ENCODE data around the gene CCDC39.
"Not testable (repeated sequence)": the region's sequence is repeated elsewhere in the genome, so short reads cannot be mapped to it uniquely, and the experiment has no call there.

Gene CCDC39

GRCh38 chr3:180619723-180620122 is 59.6 kb downstream of the CCDC39 start:
- DNase-seq: no peak

- not testable (repeated sequence) for DNase-seq
Measured at GRCh38 chr3:180618563-180618962, 60.7 kb downstream of the CCDC39 start.

DNA sequence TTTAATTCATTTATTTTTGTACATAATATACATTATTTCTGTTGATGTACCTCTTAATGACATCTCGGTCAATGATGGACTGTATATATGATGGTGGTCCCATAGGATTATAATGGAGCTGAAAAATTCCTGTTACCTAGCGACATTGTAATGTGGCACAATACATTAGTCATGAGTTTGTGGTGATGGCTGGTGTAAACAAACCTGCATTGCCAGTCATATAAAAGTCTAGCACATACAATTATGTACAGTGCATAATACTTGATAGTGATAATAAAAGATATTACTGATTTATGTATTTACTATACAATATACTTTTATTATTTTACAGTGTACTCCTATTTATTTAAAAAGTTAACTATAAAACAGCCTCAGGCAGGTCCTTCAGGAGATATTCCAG is 62.2 kb downstream of the CCDC39 start:
- no peak for DNase-seq

- DNase-seq: no peak
Measured at GRCh38 chr3:180615954-180616353, 63.3 kb downstream of the CCDC39 start.

DNA sequence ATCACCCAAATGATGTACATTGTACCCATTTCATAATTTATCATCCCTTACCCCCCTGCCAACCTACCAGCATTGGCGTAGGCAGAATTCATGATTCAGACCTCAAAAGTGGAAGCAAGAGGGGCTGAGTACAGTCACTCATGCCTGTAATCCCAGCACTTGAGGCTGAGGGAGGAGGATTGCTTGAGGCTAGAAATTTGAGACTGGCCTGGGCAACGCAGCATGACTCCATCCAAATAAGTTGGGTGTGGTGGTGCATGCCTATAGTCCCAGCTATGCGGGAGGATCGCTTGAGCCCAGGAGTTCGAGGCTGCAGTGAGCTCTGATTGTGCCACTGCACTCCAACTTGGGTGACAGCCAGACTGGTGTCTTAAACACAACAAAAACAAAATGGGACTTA is 66.9 kb downstream of the CCDC39 start:
- DNase-seq: no peak

DNA sequence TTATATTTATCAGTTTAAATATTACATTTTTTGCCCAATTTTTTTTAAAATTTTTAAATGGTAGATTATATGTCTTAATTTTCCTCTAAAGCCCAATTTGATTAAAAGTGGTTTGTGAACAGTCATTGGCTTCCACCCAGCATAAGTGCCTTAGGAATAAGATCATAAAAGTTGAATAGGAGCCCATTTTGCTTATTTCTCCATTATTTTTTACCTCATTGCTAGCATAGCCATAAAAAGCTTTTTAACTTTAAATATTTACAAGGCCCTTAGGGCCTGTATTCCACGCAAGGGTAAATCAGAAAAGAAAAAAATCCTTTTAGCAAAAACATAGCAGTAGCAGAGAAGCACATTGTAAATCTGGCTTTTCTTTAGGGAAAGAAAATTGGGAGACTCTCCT is 68.3 kb downstream of the CCDC39 start:
- no peak for DNase-seq

DNA sequence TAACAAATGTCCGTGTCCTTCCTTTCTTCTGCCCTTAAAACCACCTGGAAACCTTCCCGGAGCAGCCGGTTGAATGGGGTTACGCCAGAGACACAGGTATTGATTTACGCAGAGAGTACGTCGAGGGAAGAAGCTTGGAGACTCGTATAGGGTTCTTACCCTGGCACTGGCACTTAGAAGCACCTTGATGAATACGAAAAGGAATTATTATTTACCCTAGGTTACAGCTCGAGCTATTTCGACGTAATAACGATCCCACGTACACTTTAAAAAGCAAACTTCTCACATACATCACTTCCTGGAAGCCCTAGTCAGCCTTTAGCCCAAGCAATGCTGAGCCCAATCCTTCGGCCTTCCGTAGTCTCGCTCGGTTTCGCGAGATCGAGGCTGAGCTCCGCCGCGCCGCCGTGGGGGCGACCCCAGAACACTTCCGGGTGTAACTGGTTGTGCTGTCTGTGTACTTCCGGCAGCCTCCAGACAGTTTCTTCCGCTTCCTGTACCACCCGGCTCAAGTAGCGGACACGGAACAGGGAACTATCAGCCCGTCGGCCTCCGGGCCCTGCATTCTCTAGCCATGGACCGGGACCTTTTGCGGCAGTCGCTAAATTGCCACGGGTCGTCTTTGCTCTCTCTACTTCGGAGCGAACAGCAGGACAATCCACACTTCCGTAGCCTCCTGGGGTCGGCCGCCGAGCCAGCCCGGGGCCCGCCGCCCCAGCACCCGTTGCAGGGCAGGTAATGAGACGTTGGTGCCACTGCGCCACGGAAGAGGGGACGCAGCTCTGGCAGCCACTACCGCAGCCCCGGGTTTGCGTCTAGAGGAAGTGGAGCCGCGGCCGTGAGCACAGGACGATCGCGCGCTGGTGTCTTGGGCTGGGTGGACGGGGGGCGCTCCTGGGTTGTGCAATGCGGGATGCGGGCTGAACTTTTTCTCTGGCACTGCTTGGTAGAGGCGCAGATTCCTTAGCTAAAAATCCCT is 77.3 kb downstream of the CCDC39 start, which contains the start of gene TTC14:
TTC14 (plus strand) TSS at position 476 of the 979 bp plus-strand sequence; CDS start at position 575, 99 bp downstream.
- peak; percentile 95 to 96 for DNase-seq

DNA sequence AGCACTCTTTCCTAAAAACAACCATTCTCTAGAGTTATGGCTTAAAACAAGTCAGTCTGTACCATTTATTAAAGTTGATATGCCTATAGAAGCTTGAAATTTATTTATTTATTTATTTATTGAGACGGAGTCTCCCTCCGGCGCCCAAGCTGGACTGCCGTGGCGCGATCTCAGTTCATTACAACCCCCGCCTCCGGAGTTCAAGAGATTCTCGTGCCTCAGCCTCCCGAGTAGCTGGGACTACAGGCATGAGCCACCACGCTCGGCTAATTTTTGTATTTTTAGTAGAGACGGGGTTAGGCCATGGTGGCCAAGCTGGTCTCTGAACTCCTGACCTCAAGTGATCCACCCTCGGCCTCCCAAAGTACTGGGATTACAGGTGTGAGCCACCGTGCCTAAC is 78.8 kb downstream of the CCDC39 start:
- DNase-seq: no peak

- no peak for DNase-seq
Measured at GRCh38 chr3:180595559-180595935, 83.7 kb downstream of the CCDC39 start.

GRCh38 chr3:180594631-180595558 is 84.4 kb downstream of the CCDC39 start:
- no peak for DNase-seq

DNA sequence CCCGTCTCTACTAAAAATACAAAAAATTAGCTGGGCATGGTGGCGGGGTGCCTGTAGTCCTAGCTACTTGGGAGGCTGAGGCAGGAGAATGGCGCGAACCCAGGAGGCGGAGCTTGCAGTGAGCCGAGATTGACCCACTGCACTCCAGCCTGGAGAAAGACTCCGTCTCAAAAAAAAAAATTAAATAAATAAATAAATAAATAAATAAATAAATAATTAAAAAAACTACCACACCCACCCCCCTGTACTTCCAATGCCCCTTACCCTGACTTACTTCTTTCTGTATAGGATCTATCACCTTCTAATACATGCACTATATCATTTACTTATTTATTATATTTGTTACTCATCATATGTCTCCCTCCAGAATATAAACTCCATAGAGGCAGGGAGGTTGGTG is 85.7 kb downstream of the CCDC39 start:
- DNase-seq: not testable (repeated sequence)

DNA sequence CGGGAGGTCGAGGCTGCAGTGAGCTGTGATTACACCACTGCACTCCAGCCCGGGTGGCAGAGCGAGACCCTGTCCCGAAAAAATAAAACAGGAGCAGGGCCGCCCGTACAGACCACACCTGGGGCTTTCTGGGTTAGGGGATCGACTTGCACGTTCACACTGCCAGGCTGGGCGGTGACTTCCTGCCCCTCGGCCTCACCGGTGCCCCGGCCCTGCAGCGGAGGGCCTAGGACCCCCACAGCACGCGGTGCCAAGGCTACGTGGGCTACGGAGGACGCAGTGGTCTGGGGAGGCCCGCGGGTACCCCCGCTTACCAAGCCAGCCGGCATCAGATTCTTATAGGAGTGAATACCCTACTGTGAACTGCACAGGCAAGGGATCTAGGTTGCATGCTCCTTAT is 88.9 kb downstream of the CCDC39 start:
- no peak for DNase-seq

DNA sequence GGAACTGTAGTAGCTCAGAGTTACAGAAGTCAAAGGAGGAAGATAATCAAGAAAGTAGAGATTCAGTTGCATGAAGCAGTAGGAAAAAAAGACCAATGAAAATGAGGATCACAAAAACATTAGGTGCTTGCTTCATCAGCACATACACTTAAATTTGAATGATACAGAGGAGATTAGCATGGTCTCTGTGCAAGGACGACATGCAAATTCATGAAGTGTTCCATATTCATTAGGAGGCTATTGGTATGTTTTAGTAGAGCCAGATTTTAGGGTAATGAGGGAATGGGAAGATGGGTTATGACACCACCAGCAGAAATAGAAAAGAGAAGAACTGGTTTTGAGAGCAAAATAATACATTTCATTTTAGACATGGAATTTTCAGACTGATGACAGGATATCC is 98.4 kb downstream of the CCDC39 start:
- no peak for DNase-seq

- no peak for DNase-seq
Measured at GRCh38 chr3:180575571-180575970, 103.7 kb downstream of the CCDC39 start.

- DNase-seq: no peak
Measured at GRCh38 chr3:180571831-180572598, 107.3 kb downstream of the CCDC39 start.

- DNase-seq: no peak
Measured at GRCh38 chr3:180570238-180570637, 109.1 kb downstream of the CCDC39 start.

- no peak for DNase-seq
Measured at GRCh38 chr3:180564676-180565075, 114.6 kb downstream of the CCDC39 start.
